GM23338 (cell line): Measurements from ENCODE around the gene ATIC. TPM values are rescaled to one million over a fixed set of nuclear protein-coding genes. Genes with fewer than 3 reads are reported as not detected.

Experiments used
- ATAC-seq: fragments of 200-7000 bp; cut with Tn5 transposase; 3 replicates; pipeline ENCODE4 v1.9.1; 2020
- DNase-seq: peaks from one replicate; pipeline ENCODE4 v3.0.0-alpha.2; 2015; ENCODE audit warnings: low spot score
- H2AFZ ChIP-seq: fragments of 200-600 bp; sonication (generic); 2 replicates; pipeline ENCODE4 v1.8.0; 2016; ENCODE audit warnings: antibody characterized with exemption, mild to moderate bottlenecking, moderate library complexity
- H3F3A ChIP-seq: fragments of 200-600 bp; sonication (generic); replicated peaks from 2 replicates; pipeline ENCODE4 v1.8.0; 2017; ENCODE audit warnings: antibody characterized with exemption, mixed run types, low read depth
- H3K27ac ChIP-seq: fragments of 200-600 bp; sonication (generic); 2 replicates; pipeline ENCODE4 v1.6.1; 2016; ENCODE audit warnings: low read depth
- H3K27me3 ChIP-seq: fragments of 200-600 bp; sonication (generic); 2 replicates; pipeline ENCODE4 v1.8.0; 2016; ENCODE audit warnings: mild to moderate bottlenecking, mixed run types, moderate library complexity; ENCODE audit not compliant: insufficient read depth
- H3K36me3 ChIP-seq: fragments of 200-600 bp; sonication (generic); 2 replicates; pipeline ENCODE4 v1.8.0; 2016; ENCODE audit warnings: mild to moderate bottlenecking; ENCODE audit not compliant: insufficient read depth
- H3K4me1 ChIP-seq: fragments of 200-600 bp; sonication (generic); 2 replicates; pipeline ENCODE4 v1.8.0; 2016; ENCODE audit warnings: mild to moderate bottlenecking, moderate library complexity; ENCODE audit not compliant: insufficient read depth
- H3K4me2 ChIP-seq: fragments of 200-600 bp; sonication (generic); 2 replicates; pipeline ENCODE4 v1.7.1; 2017; ENCODE audit warnings: mixed run types
- H3K4me3 ChIP-seq: fragments of 200-600 bp; sonication (generic); 2 replicates; pipeline ENCODE4 v1.6.1; 2016; ENCODE audit warnings: mixed run types
- H3K79me2 ChIP-seq: fragments of 200-600 bp; sonication (generic); replicated peaks from 2 replicates; pipeline ENCODE4 v1.8.0; 2017; ENCODE audit warnings: mild to moderate bottlenecking; ENCODE audit not compliant: insufficient read depth
- H3K9me2 ChIP-seq: fragments of 200-600 bp; sonication (generic); 2 replicates; pipeline ENCODE4 v1.8.0; 2017; ENCODE audit not compliant: insufficient read depth
- H4K20me1 ChIP-seq: fragments of 200-600 bp; sonication (generic); replicated peaks from 2 replicates; pipeline ENCODE4 v1.8.0; 2017; ENCODE audit warnings: mild to moderate bottlenecking; ENCODE audit not compliant: insufficient read depth
- H3K27ac Mint-ChIP-seq: 2 replicates; pipeline ENCODE4 v1.8.0; 2020; ENCODE audit warnings: inconsistent platforms, mild to moderate bottlenecking, moderate library complexity, mixed read lengths
- H3K27me3 Mint-ChIP-seq: 3 replicates; pipeline ENCODE4 v1.8.0; 2022; ENCODE audit warnings: low read depth, mild to moderate bottlenecking, moderate library complexity, mixed read lengths, inconsistent platforms; ENCODE audit not compliant: insufficient read depth, poor library complexity
- H3K36me3 Mint-ChIP-seq: 3 replicates; pipeline ENCODE4 v1.8.0; 2021; ENCODE audit warnings: low read depth, mild to moderate bottlenecking, inconsistent platforms, moderate library complexity, mixed read lengths
- H3K4me1 Mint-ChIP-seq: 3 replicates; pipeline ENCODE4 v1.8.0; 2020; ENCODE audit warnings: mild to moderate bottlenecking, inconsistent platforms, mixed read lengths
- H3K4me3 Mint-ChIP-seq: 3 replicates; pipeline ENCODE4 v1.8.0; 2021; ENCODE audit warnings: moderate library complexity, mild to moderate bottlenecking, inconsistent platforms, mixed read lengths
- H3K9me3 Mint-ChIP-seq: 3 replicates; pipeline ENCODE4 v1.8.0; 2020; ENCODE audit warnings: moderate library complexity, mild to moderate bottlenecking, inconsistent platforms, mixed read lengths
- REST ChIP-seq: IDR thresholded peaks from one replicate; pipeline ENCODE4 v1.6.1; 2018; ENCODE audit warnings: antibody characterized with exemption; ENCODE audit not compliant: unreplicated experiment
- ZNF462 ChIP-seq: fragments of 250-450 bp; sonication (Bioruptor Pico); IDR thresholded peaks from 2 replicates; pipeline ENCODE4 v1.5.0; 2020; ENCODE audit warnings: mild to moderate bottlenecking, moderate library complexity
- polyA plus RNA-seq: library from polyadenylated mRNA; unstranded; fragments of >200 nt; fragmentation: Nextera tagmentation; extraction: Ambion mirVana; gene quantifications from 2 replicates; pipeline ENCODE4 v1.2.1, GENCODE V29; 2016
- total RNA-seq: library from RNA; depleted of rRNA; stranded (reverse); fragments of >200 nt; shearing (Covaris generic); gene quantifications from 2 replicates; pipeline ENCODE4 v1.2.3, GENCODE V29; 2014

The ATIC gene
- total and polyA plus RNA-seq, 2 experiments from 2014 or later: 118 to 185 TPM

GRCh38 chr2:215379948-215380347, 68.1 kb downstream of the ATIC start (continued):
- TF ChIP-seq ZNF462 (CRISPR knock-in tag): no peak

- Histone ChIP-seq H3K79me2 (no peaks in the 10 kb centered on the region), H3K27ac (no peak overlapping the region), H2AFZ (no peak overlapping the region), H3K4me2 (no peak overlapping the region), H3K27me3 (no peaks in the 10 kb centered on the region), H4K20me1 (0 out of 2 replicates have a peak, but pooled peaks cover 8% of the 10 kb centered on the region), H3K36me3 (peaks cover 61% of the 10 kb centered on the region), H3K4me3 (no peak overlapping the region), H3F3A (no peaks in the 10 kb centered on the region), H3K9me2 (no peaks in the 10 kb centered on the region), H3K4me1 (no peaks in the 10 kb centered on the region)
- H3K27ac Mint-ChIP-seq: no peak overlapping the region
- H3K4me1 Mint-ChIP-seq: peaks cover 4% of the 10 kb centered on the region; the same call in 2 of the 3 replicates
- no peak overlapping the region for H3K4me3 Mint-ChIP-seq
- H3K27me3 Mint-ChIP-seq: no peaks in the 10 kb centered on the region
- ATAC-seq (no peak), DNase-seq (no peak)
- H3K36me3 Mint-ChIP-seq: peaks cover 47% of the 10 kb centered on the region
- no peak for TF ChIP-seq REST
- H3K9me3 Mint-ChIP-seq: no peaks in the 10 kb centered on the region
Measured at GRCh38 chr2:215380699-215381098, 68.8 kb downstream of the ATIC start.
